T-helper 2 cell (primary cell): ENCODE results near the gene DOK7.

Source experiments
- DNase-seq, 5 experiments: peaks; one replicate each; pipeline versions ENCODE4 v3.0.0 to v3.0.0-alpha.2; 2012 to 2022

The DOK7 gene

GRCh38 chr4:3463556-3464348 is 646 bp downstream of the DOK7 start:
- no peak for DNase-seq

- no peak for DNase-seq
These were observed 1.3 kb downstream of the DOK7 start for GRCh38 chr4:3464349-3464905.

- DNase-seq, result no peak
These were observed 2.0 kb downstream of the DOK7 start for GRCh38 chr4:3464911-3465697.

- DNase-seq, result no peak
These were observed 2.9 kb downstream of the DOK7 start for GRCh38 chr4:3465698-3466671.

GRCh38 chr4:3466691-3467600 is 3.8 kb downstream of the DOK7 start:
- DNase-seq, result no peak

- no peak for DNase-seq
These were observed 4.5 kb downstream of the DOK7 start for GRCh38 chr4:3467601-3468031.

GRCh38 chr4:3468154-3468553 is 5.0 kb downstream of the DOK7 start:
- DNase-seq, result no peak

- no peak for DNase-seq
These were observed 5.7 kb downstream of the DOK7 start for GRCh38 chr4:3468804-3469203.

- DNase-seq, result no peak
These were observed 6.5 kb downstream of the DOK7 start for GRCh38 chr4:3469386-3470243.

- DNase-seq, result no peak
These were observed 7.4 kb downstream of the DOK7 start for GRCh38 chr4:3470244-3471097.

GRCh38 chr4:3471098-3471760 is 8.1 kb downstream of the DOK7 start:
- no peak for DNase-seq

GRCh38 chr4:3471886-3472285 is 8.8 kb downstream of the DOK7 start:
- DNase-seq, result no peak

- no peak for DNase-seq
These were observed 9.5 kb downstream of the DOK7 start for GRCh38 chr4:3472411-3473141.

- no peak for DNase-seq
These were observed 10.3 kb downstream of the DOK7 start for GRCh38 chr4:3473181-3473950.

- no peak for DNase-seq
These were observed 11.1 kb downstream of the DOK7 start for GRCh38 chr4:3473996-3474765.

- no peak for DNase-seq
These were observed 12.1 kb downstream of the DOK7 start for GRCh38 chr4:3475041-3475712.
